ENCODE results near the gene FAM50B. TPM values are rescaled to one million over a fixed set of nuclear protein-coding genes. Genes with fewer than 3 reads are reported as not detected.
"Not testable (repeated sequence)": the region's sequence is repeated elsewhere in the genome, so short reads cannot be mapped to it uniquely, and the experiment has no call there.

FAM50B gene
- total RNA-seq, 1 donor from 2014 or later = 5.0 TPM

GRCh38 chr6:3849681-3850450, 693 bp downstream of the FAM50B start:
- no peak for DNase-seq

GRCh38 chr6:3850451-3851203, 1.5 kb downstream of the FAM50B start:
- no peak for DNase-seq

GRCh38 chr6:3851839-3852238, 2.7 kb downstream of the FAM50B start:
- DNase-seq = no peak

GRCh38 chr6:3852391-3852790, 3.2 kb downstream of the FAM50B start:
- DNase-seq = no peak

GRCh38 chr6:3855866-3856265, 6.7 kb downstream of the FAM50B start:
- DNase-seq = no peak

GRCh38 chr6:3856576-3856975, 7.4 kb downstream of the FAM50B start:
- DNase-seq = no peak

- no peak for DNase-seq
These were observed 8.6 kb downstream of the FAM50B start for GRCh38 chr6:3857468-3858456.

- DNase-seq = no peak
These were observed 10.8 kb downstream of the FAM50B start for GRCh38 chr6:3859878-3860552.

- DNase-seq = no peak
These were observed 12.3 kb downstream of the FAM50B start for GRCh38 chr6:3861424-3861823.

- DNase-seq = no peak
These were observed 12.9 kb downstream of the FAM50B start for GRCh38 chr6:3862038-3862437.

- DNase-seq = not testable (repeated sequence)
These were observed 14.1 kb downstream of the FAM50B start for GRCh38 chr6:3863322-3863721.

GRCh38 chr6:3865463-3865862, 16.3 kb downstream of the FAM50B start:
- DNase-seq = no peak

GRCh38 chr6:3867641-3868502, 18.7 kb downstream of the FAM50B start:
- DNase-seq = peak; percentile 30

GRCh38 chr6:3868544-3868943, 19.4 kb downstream of the FAM50B start:
- peak; percentile 40 for DNase-seq

GRCh38 chr6:3869284-3869631, 20.1 kb downstream of the FAM50B start:
- DNase-seq = no peak

- DNase-seq = no peak
These were observed 20.7 kb downstream of the FAM50B start for GRCh38 chr6:3869632-3870527.

GRCh38 chr6:3870528-3870925, 21.4 kb downstream of the FAM50B start:
- no peak for DNase-seq

- DNase-seq = no peak
These were observed 22.3 kb downstream of the FAM50B start for GRCh38 chr6:3871515-3871914.

GRCh38 chr6:3871939-3872338, 22.8 kb downstream of the FAM50B start:
- DNase-seq = no peak

GRCh38 chr6:3872370-3872854, 23.2 kb downstream of the FAM50B start:
- no peak for DNase-seq

Data from skin of body (tissue), 2 donors.